ENCODE data around the gene DENND1C.

Gene DENND1C, protein sequence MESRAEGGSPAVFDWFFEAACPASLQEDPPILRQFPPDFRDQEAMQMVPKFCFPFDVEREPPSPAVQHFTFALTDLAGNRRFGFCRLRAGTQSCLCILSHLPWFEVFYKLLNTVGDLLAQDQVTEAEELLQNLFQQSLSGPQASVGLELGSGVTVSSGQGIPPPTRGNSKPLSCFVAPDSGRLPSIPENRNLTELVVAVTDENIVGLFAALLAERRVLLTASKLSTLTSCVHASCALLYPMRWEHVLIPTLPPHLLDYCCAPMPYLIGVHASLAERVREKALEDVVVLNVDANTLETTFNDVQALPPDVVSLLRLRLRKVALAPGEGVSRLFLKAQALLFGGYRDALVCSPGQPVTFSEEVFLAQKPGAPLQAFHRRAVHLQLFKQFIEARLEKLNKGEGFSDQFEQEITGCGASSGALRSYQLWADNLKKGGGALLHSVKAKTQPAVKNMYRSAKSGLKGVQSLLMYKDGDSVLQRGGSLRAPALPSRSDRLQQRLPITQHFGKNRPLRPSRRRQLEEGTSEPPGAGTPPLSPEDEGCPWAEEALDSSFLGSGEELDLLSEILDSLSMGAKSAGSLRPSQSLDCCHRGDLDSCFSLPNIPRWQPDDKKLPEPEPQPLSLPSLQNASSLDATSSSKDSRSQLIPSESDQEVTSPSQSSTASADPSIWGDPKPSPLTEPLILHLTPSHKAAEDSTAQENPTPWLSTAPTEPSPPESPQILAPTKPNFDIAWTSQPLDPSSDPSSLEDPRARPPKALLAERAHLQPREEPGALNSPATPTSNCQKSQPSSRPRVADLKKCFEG

DNA sequence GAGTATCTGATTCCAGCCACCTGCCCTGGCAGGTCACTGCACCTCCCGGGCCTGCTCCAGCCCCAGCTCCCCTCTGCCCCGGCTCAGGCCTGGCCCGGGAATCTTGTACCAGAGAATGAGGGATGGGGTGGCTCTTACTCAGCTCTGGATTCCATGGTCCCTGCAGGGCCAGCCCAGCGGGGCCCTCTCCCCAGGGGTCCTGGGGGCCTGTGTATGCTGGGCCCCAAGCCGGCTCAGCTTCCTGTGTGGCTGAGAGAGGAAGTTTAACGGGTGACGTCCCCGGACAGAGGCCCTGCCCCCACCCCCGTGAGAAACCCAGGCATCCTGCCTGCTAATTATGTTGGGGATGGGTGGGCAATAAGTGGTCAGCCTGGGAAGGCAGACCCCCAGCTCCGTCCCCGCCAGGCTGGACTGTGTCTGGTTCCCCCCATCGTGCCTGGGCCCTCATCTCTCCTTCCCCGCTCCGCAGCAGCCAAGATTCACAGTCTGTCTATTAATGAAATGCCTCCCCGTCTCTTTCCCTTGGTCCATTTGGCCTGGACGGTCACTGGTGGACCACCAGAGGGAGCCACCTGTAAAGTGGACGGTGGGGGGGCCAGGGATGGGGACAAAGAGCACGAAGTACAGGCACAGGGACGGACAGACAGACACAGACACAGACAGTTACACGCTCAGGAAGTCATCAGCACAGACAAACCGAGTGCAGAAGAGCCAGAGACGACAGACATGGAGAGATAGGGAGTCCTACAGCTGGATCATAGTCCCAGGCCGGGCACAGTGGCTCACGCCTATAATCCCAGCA, at the start of gene DENND1C:
DENND1C (minus strand) TSS at position 247 of the 802 bp plus-strand sequence; CDS start at position 155, 92 bp downstream.
- in situ Hi-C loops (cut with HindIII; ENCODE audit: low sequenced_read_pairs): no loop called here

DNA sequence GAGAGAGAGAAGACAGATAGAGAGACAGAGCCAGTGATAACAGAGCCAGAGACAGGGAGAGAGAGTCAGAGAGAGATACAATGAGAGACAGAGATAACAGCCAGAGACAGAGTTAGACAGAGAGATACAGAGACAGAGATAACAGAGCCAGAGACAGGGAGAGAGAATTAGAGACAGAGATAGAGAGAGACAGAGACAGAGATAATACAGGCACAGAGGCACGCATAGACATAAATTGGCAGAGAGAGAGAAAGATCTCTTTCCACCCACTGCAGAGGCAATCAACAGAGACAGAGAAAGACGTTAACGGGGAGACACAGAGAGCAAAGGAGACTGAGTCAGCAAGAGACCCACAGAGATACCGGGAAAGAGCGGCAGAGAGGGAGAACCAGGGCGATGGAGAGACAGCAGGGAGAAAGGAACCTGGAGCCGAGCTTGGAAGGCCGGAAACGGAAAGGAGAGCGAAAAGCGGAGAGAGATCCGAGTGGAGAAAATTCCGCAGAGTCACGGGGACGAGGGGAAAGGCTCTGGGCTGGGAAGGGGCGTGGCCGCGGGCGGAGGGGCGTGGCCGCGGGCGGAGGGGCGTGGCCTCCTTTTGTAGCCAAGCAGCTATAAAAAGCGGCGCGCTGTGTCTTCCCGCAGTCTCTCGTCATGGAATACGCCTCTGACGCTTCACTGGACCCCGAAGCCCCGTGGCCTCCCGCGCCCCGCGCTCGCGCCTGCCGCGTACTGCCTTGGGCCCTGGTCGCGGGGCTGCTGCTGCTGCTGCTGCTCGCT, 49.0 kb upstream of the DENND1C start, which contains the start of gene TNFSF9:
TNFSF9 (plus strand) TSS at position 641 of the 777 bp plus-strand sequence; CDS start at position 652, 11 bp downstream.
- in situ Hi-C loops (cut with HindIII; ENCODE audit: low sequenced_read_pairs): no loop called here

DNA sequence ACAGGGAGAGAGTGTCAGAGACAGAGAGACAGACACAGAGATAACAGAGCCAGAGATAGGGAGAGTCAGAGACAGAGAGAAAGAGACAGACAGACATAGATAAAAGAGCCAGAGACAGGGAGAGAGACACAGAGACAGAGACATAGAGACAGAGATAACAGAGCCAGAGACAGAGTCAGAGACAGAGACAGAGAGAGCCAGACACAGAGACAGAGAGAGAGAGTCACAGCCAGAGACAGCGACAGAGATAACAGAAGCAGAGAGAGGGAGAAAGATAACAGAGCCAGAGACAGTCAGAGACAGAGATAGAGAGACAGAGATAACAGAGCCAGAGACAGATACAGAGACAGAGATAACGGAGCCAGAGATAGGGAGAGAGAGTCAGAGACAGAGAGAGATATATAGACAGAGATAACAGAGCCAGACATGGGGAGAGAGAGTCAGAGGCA, 48.4 kb upstream of the DENND1C start:
- in situ Hi-C loops (cut with HindIII; ENCODE audit: low sequenced_read_pairs): no loop called here

DNA sequence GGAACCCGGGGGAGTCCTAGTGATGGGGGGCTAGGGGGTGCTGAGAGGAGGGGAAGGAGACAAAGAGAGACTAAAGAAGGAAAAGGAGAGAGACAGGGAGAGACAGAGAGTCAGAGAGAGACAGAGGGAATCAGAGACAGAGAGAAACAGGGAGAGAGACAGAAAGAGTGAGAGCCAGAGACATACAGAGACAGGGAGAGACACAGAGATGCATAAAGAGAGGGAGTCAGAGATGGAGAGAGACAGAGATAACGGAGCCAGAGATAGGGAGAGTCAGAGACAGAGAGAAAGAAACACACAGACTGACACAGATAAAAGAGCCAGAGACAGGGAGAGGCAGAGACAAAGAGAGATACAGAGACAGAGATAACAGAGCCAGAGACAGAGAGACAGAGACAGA, 47.8 kb upstream of the DENND1C start:
- in situ Hi-C loops (cut with HindIII; ENCODE audit: low sequenced_read_pairs): no loop called here

DNA sequence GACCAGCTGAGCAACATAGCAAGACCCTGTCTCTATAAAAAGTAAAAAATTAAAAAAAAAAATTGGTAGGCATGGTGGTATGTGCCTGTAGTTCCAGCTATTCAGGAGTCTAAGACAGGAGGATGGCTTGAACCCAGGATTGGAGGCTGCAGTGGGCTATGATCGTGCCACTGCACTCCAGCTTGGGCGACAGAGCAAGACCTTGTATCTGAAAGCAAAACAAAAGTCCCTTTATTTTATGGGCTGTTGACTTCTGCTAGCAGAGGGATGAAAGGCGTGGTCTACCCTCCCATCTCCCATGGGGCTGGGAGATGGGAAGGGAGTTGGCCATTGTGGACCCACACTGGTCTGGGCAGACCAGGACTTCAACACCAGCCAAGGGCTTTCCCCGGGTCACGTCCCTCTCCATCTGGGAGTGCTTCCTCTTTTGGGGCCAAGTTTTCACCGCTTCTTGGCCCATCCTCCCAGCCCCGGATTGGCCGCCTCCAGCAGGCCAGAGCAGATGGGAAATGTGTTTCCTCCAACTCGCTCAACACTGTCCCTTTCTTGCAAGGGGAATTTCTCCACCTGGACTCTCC, 47.0 kb upstream of the DENND1C start:
- in situ Hi-C loops (cut with HindIII; ENCODE audit: low sequenced_read_pairs): no loop called here

DNA sequence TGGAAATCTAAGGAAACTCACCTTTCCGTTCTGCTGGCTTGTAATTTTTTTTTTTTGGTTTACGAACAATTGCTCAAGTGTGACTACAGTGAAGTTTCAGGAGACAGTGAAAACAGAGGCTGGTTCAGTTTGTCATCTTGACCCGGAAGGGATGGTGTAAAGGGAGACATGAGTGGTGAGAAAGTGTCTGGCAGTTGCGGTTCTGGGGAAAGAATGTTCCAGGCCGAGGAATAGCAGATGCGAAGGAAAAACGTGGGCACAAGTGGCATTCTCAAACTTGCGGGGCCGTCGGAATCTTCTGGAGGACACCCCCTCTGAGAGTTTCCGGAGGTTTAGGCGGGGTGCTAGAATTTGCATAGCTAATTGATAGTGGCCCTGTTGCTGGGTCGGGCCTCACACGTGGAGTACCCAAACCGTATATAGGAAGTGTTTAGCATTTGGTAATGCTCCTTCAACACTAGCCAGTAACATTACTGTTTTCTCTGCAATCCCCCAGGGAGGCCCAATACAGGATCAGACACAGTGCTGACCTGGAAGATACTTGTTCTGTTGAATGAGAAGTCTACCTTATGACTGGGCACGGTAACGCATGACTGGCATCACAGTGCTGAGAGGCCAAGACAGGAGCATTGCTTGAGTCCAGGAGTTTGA, 46.4 kb upstream of the DENND1C start:
- in situ Hi-C loops (cut with HindIII; ENCODE audit: low sequenced_read_pairs): no loop called here

DNA sequence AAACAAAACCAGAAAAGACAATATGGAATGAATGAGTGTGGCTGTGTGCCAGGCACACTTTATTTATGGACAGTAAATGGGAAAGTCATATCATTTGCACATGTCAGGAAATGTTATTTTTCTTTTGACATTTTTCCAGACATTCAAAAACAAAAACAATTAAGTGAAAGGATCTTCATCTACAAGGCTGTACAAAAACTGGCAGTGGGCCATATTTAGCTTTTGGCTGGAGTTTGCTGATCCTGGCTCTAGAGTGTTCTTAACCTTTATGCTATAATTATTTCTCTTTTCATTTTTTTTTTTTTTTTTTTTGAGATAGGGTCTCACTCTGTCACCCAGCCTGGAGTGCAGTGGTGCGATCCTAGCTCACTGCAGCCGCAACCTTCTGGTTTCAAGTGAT, 42.7 kb upstream of the DENND1C start:
- in situ Hi-C loops (cut with HindIII; ENCODE audit: low sequenced_read_pairs): no loop called here

DNA sequence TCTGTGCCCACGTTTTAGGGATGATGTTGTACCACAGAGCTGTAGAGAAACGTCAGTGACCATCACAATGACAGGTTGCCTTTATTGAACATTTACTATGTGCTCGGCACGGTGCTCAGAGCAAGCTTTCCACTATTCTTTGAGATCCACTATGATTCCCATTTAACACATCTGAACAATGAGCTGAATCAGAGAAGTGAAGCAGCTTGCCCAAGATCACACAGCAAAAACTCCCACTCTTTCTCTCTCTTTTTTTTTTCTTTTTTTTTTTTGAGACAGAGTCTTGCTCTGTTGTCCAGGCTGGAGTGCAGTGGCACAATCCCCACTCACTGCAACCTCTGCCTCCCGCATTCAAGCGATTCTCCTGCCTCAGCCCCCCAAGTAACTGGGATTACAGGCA, 41.1 kb upstream of the DENND1C start:
- in situ Hi-C loops (cut with HindIII; ENCODE audit: low sequenced_read_pairs): no loop called here

DNA sequence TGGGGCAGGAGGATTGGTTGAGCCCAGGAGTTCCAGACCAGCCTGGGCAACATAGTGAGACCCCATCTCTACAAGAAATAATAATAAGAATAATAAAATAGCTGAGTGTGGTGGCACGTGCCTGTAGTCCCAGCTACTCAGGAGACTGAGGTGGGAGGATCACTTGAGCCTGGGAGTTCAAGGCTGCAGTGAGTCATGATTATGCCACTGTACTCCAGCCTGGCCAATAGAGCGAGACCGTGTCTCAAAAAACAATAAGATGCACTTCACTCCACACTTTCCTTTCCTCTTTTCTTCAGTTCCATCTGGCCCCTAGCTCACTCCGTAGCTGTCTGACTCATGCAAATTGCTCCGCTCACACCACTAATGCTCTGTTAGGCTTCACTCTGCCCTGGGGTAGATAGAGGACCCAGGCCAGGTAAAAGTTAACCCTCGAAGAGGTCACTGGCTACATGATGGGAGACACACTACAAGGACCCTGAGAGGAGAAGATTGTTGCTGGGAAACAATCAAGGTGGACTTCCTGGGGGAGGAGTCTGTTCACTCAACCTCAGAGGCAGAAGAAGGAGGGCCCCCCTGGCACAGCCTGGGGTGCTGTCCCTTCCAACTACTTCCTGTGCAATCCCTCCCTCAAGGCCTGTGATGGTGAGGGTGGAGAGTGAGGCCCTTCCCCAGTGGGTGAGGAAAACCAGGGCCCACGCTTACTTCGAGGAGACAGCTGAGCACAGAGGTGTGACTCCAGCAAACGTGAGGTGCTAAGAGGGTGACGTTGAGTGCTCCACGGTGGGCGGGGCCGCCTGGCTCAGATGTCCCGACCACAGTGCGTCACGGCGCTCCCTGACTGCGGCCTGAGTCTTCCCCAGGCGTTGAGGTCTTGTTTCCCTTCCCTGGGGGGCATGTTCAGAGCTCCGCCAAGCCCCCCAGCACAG, 40.4 kb upstream of the DENND1C start:
- in situ Hi-C loops (cut with HindIII; ENCODE audit: low sequenced_read_pairs): no loop called here

DNA sequence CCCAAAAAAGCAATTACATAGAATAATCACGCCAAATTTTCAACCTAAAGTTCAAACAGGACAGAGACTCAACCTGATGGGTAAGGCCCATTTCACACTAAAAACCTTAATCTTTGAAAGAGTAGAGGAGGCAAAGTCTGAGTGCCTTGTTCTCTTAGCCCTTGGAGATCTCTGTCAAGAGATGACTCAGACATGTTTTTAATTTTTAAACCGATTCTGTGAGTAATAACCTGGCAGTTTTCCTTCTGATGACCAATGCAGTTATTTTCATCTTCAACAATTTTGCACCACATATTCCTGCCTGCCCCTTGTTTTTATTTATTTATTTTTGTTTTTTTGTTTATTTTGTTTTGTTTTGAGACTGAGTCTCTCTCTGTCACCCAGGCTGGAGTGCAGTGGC, 37.7 kb upstream of the DENND1C start:
- in situ Hi-C loops (cut with HindIII; ENCODE audit: low sequenced_read_pairs): no loop called here

DNA sequence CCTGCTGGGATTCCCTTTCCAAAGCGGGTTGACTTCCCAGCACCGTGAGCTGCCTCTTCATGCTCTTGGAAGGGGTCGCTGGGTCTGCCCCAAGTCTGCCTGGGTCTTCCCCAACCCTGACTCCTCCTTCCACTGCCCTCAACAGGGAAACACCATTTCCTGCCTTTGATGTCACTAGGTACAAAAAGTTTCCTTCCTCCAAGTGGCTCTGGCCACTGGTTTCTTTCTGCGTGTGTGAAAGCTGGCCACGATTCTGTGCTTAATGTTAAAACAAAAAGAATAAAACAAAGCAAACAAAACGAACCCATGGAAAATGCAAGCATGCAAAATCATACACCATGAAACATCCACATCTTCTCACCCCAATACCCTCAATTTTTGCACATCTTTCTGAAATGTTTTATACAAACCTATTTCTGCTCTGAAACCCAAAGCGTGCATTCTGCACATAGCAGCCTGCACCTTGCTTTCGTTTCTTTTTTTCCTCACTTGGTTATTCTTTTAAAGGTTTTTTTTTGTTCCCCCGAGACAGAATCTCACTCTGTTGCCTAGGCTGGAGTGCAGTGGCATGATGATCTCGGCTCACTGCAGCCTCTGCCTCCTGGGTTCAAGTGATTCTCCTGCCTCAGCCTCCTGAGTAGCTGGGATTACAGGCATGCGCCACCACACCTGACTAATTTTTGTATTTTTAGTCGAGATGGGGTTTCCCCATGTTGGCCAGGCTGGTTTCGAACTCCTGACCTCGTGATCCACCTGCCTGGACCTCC, 36.7 kb upstream of the DENND1C start:
- in situ Hi-C loops (cut with HindIII; ENCODE audit: low sequenced_read_pairs): no loop called here

DNA sequence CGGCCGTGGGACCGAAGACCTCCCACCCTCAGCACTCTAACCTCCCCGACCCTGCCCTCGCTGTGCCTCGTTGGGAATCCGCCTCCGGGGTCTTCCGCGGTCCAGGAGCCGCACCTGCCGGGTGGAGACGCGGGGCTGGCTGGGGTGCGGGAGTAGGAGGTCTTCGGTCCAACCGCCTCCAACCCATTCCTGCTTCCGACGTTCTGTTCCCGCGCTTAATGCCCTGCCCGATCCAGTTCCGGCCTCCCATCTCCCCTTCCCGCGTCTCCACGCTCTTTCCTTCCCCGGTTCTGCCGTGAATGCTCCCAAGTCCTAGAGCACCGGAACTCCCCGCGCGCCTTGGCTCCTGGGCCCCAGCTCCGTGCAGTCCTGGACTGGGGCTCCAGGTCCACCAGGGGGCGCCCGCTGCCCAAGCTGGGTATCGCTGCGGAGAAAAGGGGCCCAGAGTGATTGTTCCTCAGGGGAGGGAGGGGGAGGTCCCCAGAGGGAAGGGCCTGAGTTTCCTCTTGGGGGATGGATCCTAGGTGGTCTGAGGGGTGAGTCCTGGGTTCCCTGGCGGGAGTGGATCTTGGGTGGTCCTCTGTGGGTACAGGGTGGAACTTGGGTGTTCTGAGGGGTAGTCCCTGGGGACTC, 35.2 kb upstream of the DENND1C start:
- in situ Hi-C loops (cut with HindIII; ENCODE audit: low sequenced_read_pairs): no loop called here

DNA sequence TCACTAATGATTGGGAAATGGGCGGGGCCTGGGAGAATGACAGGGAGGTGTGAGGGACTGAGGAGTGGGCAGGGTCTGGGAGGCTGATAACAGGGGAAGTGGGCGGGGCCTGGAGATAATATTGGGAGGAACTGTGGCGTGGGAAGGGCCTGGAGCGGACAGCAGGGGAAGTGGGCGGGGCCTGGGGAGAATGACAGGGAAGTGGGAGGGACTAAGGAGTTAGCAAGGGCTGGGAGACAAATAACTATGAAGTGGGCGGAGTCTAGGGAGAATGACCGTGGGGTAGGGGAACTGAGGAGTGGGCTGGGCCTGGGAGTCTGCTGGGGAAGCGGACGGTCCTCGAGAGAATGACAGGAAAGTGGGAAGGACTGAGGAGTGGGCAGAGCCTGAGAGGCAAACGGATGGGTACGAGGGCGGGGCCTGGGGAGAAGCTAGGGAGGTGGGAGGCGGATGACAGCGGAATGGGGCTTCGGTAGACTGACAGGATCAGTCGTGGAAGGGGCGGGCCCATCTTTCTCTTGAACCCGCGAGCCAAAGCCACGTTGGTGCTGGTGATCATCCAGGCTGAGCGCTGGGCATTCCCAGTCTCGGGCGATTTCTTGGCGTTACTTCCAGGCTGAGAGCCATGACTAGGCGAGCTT, 34.6 kb upstream of the DENND1C start:
- in situ Hi-C loops (cut with HindIII; ENCODE audit: low sequenced_read_pairs): no loop called here

DNA sequence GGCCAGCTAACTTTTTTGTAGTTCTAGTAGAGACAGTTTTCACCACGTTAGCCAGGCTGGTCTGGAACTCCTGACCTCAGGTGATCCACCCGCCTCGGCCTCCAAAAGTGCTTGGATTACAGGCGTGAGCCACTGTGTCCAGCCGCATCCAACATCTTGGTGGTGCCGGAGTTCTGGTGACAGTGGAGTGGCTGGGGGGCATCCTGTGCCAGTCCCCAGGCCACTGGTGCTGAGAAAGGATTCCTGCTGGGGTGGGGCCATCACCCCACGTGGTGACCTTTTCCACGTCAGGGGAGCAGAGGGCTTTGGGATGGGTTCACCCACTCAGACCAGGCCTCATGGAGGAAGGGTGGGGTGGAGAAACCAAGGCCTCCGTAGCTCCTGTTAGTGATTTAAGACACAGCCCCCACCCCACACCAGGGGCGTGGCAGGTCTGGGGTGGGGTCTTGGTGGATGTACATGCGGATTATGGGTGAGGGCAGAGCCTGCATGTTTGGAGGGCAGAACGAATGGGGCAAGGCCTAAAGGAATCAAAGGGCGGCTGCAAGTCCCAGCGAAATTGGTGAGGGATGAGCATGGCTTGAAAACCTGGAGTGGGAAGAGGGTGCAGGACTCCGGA, 33.4 kb upstream of the DENND1C start:
- in situ Hi-C loops (cut with HindIII; ENCODE audit: low sequenced_read_pairs): no loop called here

DNA sequence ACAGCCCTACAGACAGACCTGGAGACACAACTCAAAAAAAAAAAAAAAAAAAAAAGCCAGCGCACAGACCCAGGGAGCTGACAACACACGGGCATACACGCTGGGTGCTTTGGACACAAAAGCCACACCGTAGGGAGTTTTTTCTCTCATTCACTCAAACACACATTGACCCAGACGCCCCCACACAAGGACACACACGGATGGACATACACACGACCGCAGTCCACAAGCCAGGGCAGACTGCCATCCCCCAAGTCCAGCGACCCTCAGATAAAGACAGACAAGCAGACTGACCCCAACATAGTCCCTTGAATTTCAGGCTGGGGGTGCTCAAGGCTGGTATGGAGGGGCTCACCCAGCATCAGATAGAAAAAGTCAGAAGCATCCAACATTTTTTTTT, 32.5 kb upstream of the DENND1C start:
- in situ Hi-C loops (cut with HindIII; ENCODE audit: low sequenced_read_pairs): no loop called here

DNA sequence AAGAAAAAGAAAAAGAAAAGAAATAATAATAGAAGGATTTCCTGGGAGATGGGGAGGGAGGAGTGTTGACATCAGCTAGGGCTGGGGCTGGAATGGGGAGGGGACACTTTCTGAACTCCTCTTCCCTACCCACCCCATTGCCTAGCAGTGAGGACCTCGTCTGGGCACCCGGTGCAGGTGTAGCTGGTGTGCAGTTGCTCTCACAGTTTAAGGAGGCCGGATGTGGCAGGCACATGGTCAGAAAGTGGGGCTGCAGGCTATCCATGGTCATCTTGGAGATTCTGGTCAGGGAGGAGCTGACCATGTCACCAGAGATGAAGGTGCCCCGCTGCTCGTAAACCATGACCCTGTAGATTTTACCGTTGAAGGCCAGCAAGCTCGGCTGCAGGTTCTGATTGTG, 29.0 kb upstream of the DENND1C start:
- in situ Hi-C loops (cut with HindIII; ENCODE audit: low sequenced_read_pairs): no loop called here
